ENCODE results near the gene PHF19.

Gene PHF19

DNA sequence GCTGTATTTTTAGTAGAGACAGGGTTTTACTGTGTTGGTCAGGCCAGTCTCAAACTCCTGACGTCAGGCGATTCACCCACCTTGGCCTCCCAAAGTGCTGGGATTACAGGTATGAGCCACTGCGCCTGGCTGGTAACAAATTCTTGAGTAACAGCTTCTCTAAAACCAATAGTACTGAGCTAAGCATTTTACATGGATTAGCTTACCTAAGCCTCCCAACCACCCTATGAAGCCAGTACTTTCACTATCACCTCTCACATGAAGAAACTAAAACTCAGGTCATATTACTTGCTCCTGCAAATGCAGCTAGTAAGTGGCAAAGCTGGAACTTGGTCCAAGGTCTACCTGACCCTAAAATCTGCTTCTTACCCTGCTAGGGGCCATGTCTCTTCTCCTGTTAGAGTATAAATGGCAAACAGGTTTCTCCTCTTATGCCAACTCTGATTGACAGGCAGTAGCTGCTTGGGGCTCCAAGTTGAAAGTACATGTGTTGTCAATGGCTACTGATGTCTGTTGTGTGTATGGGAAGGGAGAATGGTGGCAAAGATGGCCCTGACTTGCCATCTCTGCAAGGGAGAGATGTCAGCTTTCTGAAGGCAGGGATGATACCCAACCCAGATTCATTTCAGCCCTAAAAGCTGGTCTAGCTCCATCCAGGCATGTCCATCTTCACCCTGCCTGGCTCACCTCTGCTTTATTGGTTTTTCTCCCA is 4.0 kb downstream of the PHF19 start:
- peak; percentile 38 for DNase-seq

DNA sequence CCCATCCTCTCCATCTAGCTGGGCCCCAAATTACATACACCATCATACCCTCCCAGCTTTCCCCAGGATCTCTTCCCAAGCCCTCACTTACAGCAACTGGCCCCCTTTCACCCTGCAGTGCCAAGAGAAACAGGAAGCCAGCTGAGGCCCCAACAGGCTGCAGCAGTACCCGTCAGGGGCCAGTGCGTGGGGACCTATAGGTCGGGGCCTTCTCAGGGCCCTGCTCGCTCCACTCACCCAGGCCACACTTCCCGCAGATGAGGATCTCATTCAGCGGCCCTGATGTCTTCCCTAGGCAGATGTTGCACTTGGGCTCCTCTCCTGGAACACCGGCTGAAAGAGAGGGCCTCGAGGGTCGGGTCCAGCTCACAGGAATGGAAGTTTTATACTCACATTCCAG is 6.8 kb downstream of the PHF19 start:
- DNase-seq, result no peak

- no peak for DNase-seq
Measured at GRCh38 chr9:120869726-120870125, 7.3 kb downstream of the PHF19 start.

GRCh38 chr9:120869360-120869687 is 7.7 kb downstream of the PHF19 start:
- no peak for DNase-seq

- DNase-seq, result peak; percentile 98
Measured at GRCh38 chr9:120868676-120869359, 8.2 kb downstream of the PHF19 start.

GRCh38 chr9:120868339-120868675 is 8.7 kb downstream of the PHF19 start:
- DNase-seq, result no peak

GRCh38 chr9:120867676-120868338 is 9.2 kb downstream of the PHF19 start:
- no peak for DNase-seq

DNA sequence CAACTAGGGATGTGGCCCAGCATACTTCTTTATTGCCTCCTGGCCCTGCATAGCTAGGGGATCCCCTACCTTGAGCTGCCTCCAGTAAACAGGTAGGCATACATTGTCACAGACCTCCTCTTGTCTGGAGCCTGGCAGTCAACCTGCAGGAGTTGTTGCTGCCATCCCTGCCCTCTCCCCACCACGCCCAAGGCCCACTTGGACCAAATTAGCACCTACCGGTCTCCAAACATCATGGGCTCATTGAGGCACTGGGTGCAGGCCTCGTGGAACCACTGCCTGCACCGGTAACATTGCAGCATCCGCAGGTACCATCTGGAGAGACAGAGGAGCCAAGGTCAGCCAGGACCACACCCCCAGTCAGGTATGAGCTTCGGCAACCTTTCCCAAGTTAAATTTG is 10.3 kb downstream of the PHF19 start:
- DNase-seq, result no peak

DNA sequence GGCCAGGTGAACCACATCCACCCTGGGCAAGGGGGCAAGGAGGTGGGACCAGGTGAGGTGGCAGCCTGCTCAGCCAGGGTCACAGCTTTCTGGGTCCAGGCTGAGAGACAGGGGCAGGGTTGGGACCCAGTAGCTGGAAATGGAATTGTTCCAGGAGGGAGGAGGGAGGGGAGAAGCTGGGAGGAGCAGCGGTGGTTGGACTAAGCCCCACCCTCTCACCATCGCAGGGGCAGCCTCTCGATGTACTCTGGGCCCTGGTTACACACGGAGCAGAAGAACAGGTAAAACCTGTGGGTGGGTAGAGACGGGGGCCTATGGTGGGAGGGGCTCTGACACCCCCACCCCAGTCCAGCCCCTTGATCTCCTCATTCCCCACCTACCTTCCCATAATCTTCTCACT is 11.2 kb downstream of the PHF19 start:
- no peak for DNase-seq

DNA sequence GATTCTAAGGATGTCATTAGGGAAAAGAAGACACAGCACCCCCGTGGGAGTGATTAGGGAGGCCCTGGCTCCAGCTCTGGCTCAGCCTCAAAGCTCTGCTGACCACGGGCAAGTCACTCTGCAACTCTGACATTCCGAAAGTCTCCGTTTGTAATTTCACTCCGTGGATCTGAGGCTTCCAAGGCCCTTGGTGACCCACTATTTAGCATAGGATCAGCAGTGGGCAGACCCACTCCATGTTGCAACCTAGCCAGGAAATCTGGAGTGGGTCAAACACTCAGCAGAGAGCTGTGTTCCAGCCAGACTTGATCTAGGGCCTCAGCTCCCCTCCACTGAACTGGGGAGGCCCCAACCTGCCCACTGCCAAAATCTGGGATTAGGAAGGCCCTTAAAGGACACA is 11.8 kb downstream of the PHF19 start:
- no peak for DNase-seq

DNA sequence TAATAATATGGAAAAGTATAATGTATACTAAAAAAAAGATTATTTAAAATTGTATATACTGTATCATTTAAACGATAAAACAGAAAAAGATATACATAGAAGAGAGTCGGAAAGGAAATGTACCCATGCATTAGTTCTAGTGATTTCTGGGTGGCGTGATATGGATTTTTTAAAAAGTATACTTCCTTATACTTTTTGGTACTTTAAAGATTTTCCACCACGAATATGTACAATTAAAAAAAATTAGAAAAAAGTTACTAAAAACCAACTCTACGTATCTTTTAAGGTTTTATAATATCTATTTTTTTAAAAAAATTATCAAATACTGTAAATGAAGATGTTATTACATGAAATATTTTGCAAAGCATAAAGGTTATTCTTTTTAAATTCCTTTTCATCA is 12.3 kb downstream of the PHF19 start:
- no peak for DNase-seq

GRCh38 chr9:120863833-120864232 is 13.2 kb downstream of the PHF19 start:
- no peak for DNase-seq

GRCh38 chr9:120862452-120862851 is 14.5 kb downstream of the PHF19 start:
- DNase-seq, result no peak

DNA sequence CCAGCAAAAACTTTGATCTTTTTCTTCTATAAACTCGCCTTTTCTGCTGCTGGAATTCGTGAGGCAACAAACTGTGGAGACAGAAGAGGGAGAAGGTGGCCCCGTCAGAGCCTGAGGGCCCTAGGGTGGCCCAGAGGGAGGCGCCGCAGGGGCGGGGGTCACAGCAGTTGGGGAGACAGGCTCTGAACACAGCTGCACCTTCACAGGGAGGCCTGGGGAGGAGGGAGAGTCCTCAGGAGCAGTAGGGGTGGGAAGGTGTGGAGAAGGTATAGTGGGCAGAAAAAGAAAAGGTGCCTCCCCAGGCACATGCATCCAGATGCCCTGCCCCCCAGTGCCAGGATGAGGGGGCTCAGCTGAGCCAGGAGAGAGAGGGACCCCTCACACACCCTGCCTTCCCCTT is 15.1 kb downstream of the PHF19 start:
- DNase-seq, result no peak

DNA sequence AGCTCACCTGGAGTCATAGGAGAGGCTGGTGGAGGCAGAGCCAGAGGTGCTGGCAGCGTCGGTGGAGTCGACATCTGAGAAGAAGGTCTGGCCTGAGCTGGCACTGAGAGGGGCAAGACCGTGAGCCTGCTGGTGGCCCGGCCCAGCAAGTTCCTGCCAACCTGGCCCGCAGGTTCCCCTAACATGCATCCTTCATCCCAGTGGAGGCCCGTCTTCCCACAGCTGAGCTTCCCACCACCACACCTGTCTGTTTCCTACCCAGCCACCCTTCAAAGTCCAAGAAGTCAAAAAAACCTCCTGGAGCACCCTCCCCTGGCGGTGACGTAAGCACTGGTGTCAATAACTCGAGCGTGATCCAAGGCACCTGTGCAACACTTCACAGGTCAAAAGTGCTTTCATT is 16.9 kb downstream of the PHF19 start:
- DNase-seq, result no peak

DNA sequence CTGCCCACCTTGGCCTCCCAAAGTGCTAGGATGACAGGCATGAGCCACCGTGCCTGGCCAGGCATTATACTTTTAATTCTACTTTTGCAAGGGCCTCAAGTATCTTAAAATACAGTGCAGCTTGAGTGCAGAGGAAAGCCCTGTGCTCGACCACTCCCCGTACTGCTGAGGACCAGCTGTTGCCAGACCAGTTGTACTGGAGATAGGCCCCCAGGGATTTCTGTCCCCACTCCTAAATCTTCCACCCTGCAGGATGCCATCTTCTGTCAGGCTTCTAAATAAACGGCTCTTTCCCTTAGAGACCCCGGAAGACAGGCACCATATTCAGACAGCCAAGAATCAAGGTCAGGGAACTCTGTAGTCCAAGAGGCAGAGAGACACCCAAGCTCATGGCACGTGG is 17.6 kb downstream of the PHF19 start:
- DNase-seq, result no peak

DNA sequence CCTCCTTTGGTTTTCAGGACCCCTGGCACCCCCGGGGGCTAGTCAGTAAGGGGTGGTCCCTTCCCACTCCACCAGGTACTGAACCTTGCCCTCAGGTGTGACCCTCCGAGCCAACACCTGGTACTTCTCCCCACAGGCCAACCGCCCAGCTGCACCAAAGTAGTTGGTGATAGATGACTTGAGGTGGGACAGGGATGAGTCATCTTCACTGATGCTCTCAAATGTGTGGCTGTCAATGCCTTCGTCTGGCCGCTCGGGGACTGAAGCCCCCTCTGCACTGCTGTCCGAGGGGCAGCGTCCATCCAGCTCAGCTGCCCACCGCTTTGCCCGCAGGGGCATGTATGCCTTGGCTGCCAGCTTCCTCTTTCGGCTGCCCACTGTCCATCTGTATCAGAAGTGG is 19.1 kb downstream of the PHF19 start:
- DNase-seq, result no peak

- no peak for DNase-seq
Measured at GRCh38 chr9:120857481-120857880, 19.5 kb downstream of the PHF19 start.

DNA sequence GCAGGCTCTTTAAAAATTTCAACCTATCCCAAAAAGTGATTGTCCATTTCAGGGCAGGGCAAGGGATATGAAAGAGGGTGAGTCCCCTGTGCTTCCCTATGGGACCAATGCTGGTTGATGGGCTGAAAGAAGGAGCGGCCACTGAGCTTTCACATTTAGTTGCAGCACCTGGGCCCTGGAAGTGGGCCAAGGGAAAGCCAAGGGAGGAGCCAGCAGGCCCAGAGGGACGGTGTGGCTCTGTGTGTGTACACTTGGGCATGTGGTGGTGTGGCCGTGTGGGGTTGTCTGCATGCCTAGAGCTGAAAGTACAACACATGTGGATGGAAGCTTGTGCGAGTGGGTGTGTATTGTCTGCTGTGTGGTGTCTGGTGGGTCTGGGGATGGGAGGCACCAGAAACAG is 20.3 kb downstream of the PHF19 start:
- no peak for DNase-seq

DNA sequence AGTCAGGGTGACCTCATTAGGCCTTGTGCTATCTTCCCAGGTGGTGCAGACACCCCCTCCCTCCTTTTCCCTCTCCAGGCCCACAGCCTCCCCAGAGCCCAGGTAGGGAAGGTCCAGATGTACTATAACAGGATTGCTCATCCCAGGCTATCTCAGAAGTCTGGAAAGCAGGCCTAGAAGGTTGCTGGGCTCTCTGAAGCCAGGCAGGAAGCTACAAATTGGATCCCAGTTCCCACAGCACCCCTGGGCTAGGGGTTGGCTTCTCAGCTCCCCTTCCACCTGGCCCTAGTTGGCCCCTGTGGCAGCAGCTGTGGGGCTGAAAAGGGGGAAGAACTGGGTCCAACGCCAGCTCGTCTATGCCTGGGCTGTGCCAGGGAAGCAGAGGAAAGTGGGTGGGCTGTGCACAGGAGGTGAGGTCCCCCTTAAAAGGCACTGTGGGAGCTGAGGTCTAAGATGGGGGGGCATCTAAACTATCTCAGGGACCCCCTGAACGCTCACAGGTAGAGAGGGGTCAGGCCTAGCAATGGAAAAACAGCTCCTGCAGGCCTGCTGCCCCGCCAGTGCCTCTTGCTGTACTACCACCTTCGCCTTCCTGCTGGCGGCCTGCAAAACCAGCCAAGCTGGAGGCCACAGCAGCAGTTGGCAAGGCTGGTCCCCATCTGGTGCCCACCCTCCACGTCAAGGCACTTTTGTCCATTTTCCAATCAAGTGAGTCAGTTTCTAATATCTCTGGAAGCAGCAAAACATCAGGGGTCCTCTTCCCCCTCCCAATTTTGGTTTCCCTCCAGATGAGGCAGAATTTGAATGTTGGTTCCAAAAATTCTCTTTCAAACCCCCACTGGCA is 20.9 kb downstream of the PHF19 start:
- no peak for DNase-seq

DNA sequence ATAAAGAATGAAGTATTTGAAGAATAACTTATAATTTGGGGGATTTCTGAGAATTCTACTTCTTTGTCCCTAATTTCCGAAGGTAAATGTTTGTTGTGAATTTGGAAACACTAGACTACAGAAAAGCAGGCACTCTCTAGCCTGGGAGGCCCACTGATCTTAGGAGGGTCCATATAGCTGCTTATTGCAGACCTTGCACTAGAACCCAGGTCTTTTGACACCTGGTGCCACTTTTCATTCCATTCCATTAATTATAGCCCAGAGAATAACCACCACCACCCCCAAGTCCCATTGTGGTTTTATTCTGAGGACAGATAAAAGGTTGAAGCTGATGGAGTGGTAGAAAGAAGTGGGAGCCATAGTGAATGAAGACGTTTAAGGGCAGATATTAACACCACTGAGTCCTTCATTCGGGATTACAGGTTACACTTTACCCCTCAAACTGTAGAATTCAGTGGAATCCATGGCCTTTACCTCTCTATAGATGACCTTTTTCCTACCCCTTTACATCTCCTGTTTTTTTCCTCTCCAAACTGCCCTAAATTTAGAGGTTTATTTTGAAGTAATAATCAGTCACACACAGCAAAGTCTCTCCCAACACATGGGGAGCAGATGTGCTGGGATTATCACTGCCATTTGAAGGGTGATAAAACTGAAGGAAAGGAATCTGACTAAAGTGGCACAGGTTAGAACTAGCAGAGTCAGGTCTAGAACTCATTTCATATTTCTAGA is 22.2 kb downstream of the PHF19 start:
- DNase-seq, result no peak

DNA sequence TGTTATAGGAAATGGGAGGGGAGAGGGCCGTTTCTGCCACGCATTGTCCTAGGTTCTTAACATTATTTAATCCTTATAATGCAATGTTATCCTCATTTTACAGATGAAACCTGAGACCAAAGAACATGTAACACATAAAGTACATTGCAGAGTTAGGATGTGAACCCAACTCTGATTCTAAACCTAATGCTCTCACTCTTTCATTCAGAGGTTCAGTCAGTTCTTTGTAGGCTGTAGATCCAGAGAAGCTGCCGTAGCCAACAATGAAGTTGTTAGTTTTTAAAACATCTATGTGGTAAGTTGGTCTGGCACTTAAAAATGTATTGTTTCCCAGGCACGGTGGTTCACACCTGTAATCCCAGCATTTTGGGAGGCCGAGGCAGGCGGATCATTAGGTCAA is 23.8 kb downstream of the PHF19 start:
- DNase-seq, result no peak
